CD8-positive, alpha-beta memory T cell (primary cell): ENCODE data around the gene CRY1. TPM values are rescaled to one million over a fixed set of nuclear protein-coding genes. Genes with fewer than 3 reads are reported as not detected.

Source experiments
- CTCF ChIA-PET: fragments of 350-600 bp; sonication (Branson Sonifier 250); formaldehyde crosslinking; loops from one replicate; lab custom pipeline; 2021; ENCODE audit warnings: antibody characterized with exemption; lab: Charles Lee
- POLR2A ChIA-PET: fragments of 350-600 bp; sonication (Branson Sonifier 250); formaldehyde crosslinking; loops from one replicate; lab custom pipeline; 2021; ENCODE audit warnings: antibody characterized with exemption; lab: Charles Lee
- DNase-seq, 5 donors: peaks; one replicate each; pipeline versions ENCODE4 v3.0.0 to v3.0.0-alpha.2; 2020 to 2022; ENCODE audit warnings: mixed read lengths in 1 of 5
- H3K27ac ChIP-seq: one replicate; pipeline ENCODE4 v1.7.0; 2013; ENCODE audit warnings: low read depth, mild to moderate bottlenecking, low read length, moderate library complexity
- H3K27me3 ChIP-seq: 2 replicates; pipeline ENCODE4 v1.7.0; 2013; ENCODE audit warnings: low read length, mild to moderate bottlenecking; ENCODE audit not compliant: insufficient read depth, poor library complexity, severe bottlenecking
- H3K36me3 ChIP-seq: 2 replicates; pipeline ENCODE4 v1.7.0; 2013; ENCODE audit warnings: mild to moderate bottlenecking, low read length, moderate library complexity; ENCODE audit not compliant: insufficient read depth
- H3K4me1 ChIP-seq: 2 replicates; pipeline ENCODE4 v1.7.0; 2013; ENCODE audit warnings: mild to moderate bottlenecking, low read length, moderate library complexity; ENCODE audit not compliant: insufficient read depth
- H3K4me3 ChIP-seq: 2 replicates; pipeline ENCODE4 v1.7.0; 2013; ENCODE audit warnings: mild to moderate bottlenecking, low read length
- H3K9me3 ChIP-seq: 2 replicates; pipeline ENCODE4 v1.7.0; 2013; ENCODE audit warnings: mild to moderate bottlenecking, low read length
- H3K27ac Mint-ChIP-seq, 8 donors: one replicate each; pipeline ENCODE4 v1.8.0; 2020 to 2021; ENCODE audit warnings: mixed read lengths in 8 of 8, mild to moderate bottlenecking in 6 of 8, inconsistent platforms in 3 of 8, moderate library complexity in 3 of 8
- H3K27me3 Mint-ChIP-seq, 2 donors: one replicate each; pipeline ENCODE4 v1.8.0; 2020 to 2021; ENCODE audit warnings: mixed read lengths in 2 of 2, mild to moderate bottlenecking in 1 of 2, moderate library complexity in 1 of 2
- H3K36me3 Mint-ChIP-seq, 3 donors: one replicate each; pipeline ENCODE4 v1.8.0; 2020 to 2021; ENCODE audit warnings: mixed read lengths in 3 of 3, inconsistent platforms in 1 of 3, mild to moderate bottlenecking in 1 of 3
- H3K4me1 Mint-ChIP-seq, 3 donors: one replicate each; pipeline ENCODE4 v1.8.0; 2020 to 2021; ENCODE audit warnings: mixed read lengths in 3 of 3, inconsistent platforms in 1 of 3, mild to moderate bottlenecking in 1 of 3
- H3K4me3 Mint-ChIP-seq, 7 donors: one replicate each; pipeline ENCODE4 v1.8.0; 2020 to 2021; ENCODE audit warnings: mixed read lengths in 7 of 7, mild to moderate bottlenecking in 6 of 7, moderate library complexity in 4 of 7, inconsistent platforms in 2 of 7
- H3K9me3 Mint-ChIP-seq, 5 donors: one replicate each; pipeline ENCODE4 v1.8.0; 2020 to 2022; ENCODE audit warnings: mixed read lengths in 5 of 5, mild to moderate bottlenecking in 3 of 5, moderate library complexity in 2 of 5, inconsistent platforms in 1 of 5
- polyA plus RNA-seq: library from polyadenylated mRNA; unstranded; fragments of 300-500 nt; fragmentation: Illumina TruSeq; gene quantifications from one replicate; pipeline ENCODE4 v1.2.3, GENCODE V29; 2021
- total RNA-seq, 2 experiments: library from RNA; stranded (reverse); gene quantifications; one replicate each; pipeline ENCODE4 v1.2.3, GENCODE V29; 2021

The CRY1 gene
- total and polyA plus RNA-seq, 3 experiments from 2014 or later = 29.0 to 38.8 (median 36.6) TPM

DNA sequence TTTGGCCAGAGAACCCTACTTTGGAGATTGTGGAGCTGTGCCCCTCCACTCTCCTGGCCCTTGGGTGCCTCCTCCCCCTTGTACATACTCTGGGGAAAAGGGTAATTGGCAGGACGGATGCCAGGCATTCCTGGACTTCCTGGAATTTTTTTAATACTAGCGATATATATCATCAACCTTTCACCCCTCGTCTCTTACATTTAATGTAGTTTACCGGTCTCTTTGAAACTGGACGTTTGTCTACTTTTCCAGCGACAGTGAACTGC, 767 bp upstream of the CRY1 start:
- no peak for DNase-seq
- ChIA-PET POLR2A (interaction anchor here (0.6 to 2.4 kb wide), 11 partner anchors 10 to 736 kb away, joined by 3 to 13 read pairs (median 3); partner anchors contain the start of genes MTERF2, POLR3B, PWP1 and TMEM263), CTCF (interaction anchor here (1.0 kb wide), 1 partner anchor 11 kb away, joined by 6 read pairs; no protein-coding TSS in a partner anchor)
- H3K4me3 Mint-ChIP-seq = no peak overlapping the region
- H3K27me3 ChIP-seq = no peaks in the 10 kb centered on the region
- H3K4me3 ChIP-seq = peak overlapping the region; percentile 68
- peak overlapping the region; percentile 99 for H3K27ac ChIP-seq
- no peaks in the 10 kb centered on the region for H3K9me3 Mint-ChIP-seq
- H3K36me3 Mint-ChIP-seq = peaks cover 0 to 6% (median 0%) of the 10 kb centered on the region in 3 donors
- H3K9me3 ChIP-seq = no peaks in the 10 kb centered on the region
- no peak overlapping the region for H3K27ac Mint-ChIP-seq
- no peaks in the 10 kb centered on the region for H3K36me3 ChIP-seq
- peaks cover 22% of the 10 kb centered on the region for H3K4me1 ChIP-seq
- H3K4me1 Mint-ChIP-seq = peaks cover 10 to 13% (median 10%) of the 10 kb centered on the region in 3 donors
- peaks cover 12 to 17% of the 10 kb centered on the region in 2 donors for H3K27me3 Mint-ChIP-seq

GRCh38 chr12:107092669-107093416, 506 bp downstream of the CRY1 start:
- no peaks in the 10 kb centered on the region for H3K9me3 ChIP-seq
- ChIA-PET POLR2A (interaction anchor here (0.6 to 2.4 kb wide), 7 partner anchors 12 to 592 kb away, joined by 3 to 13 read pairs (median 3); partner anchors contain the start of genes PWP1 and TMEM263), CTCF (interaction anchor here (0.8 to 1.9 kb wide), 4 partner anchors 12 to 137 kb away, joined by 3 to 10 read pairs (median 4); partner anchors contain the start of gene TMEM263)
- peak overlapping the region; percentile 68 for H3K4me3 ChIP-seq
- peak overlapping the region; percentile 99 for H3K27ac ChIP-seq
- Mint-ChIP-seq H3K4me1 (peaks cover 11 to 20% (median 18%) of the 10 kb centered on the region in 3 donors), H3K4me3 (no peak overlapping the region), H3K36me3 (peaks cover 0 to 6% (median 4%) of the 10 kb centered on the region in 3 donors), H3K27ac (no peak overlapping the region), H3K9me3 (no peaks in the 10 kb centered on the region), H3K27me3 (peaks cover 10 to 12% of the 10 kb centered on the region in 2 donors)
- DNase-seq = peak; percentile 67 to 87 (median 73)
- H3K27me3 ChIP-seq = no peaks in the 10 kb centered on the region
- H3K36me3 ChIP-seq = no peaks in the 10 kb centered on the region
- peaks cover 22% of the 10 kb centered on the region for H3K4me1 ChIP-seq

GRCh38 chr12:107091989-107092641, 1.2 kb downstream of the CRY1 start:
- peaks cover 1 to 7% (median 4%) of the 10 kb centered on the region in 3 donors for H3K36me3 Mint-ChIP-seq
- H3K4me3 Mint-ChIP-seq = no peak overlapping the region
- H3K4me1 Mint-ChIP-seq = peaks cover 13 to 25% (median 23%) of the 10 kb centered on the region in 3 donors
- POLR2A ChIA-PET = interaction anchor here (0.9 kb wide), 1 partner anchor 12 kb away, joined by 3 read pairs; no protein-coding TSS in a partner anchor
- Histone ChIP-seq H3K27ac (peak overlapping the region; percentile 99), H3K4me3 (peak overlapping the region; percentile 68), H3K27me3 (no peaks in the 10 kb centered on the region), H3K9me3 (no peaks in the 10 kb centered on the region), H3K4me1 (peaks cover 22% of the 10 kb centered on the region), H3K36me3 (no peaks in the 10 kb centered on the region)
- DNase-seq = peak in 3 of 5 donors; percentile 10 to 53 (median 52)
- no peak overlapping the region for H3K27ac Mint-ChIP-seq
- H3K27me3 Mint-ChIP-seq = peaks cover 3 to 7% of the 10 kb centered on the region in 2 donors
- CTCF ChIA-PET = interaction anchor here (1.3 to 1.9 kb wide), 2 partner anchors 13 to 136 kb away, joined by 3 to 10 read pairs; partner anchors contain the start of gene TMEM263
- H3K9me3 Mint-ChIP-seq = no peaks in the 10 kb centered on the region

- Mint-ChIP-seq H3K27ac (no peak overlapping the region), H3K9me3 (no peaks in the 10 kb centered on the region), H3K4me1 (peaks cover 19 to 31% (median 30%) of the 10 kb centered on the region in 3 donors), H3K36me3 (peaks cover 4 to 11% (median 7%) of the 10 kb centered on the region in 3 donors), H3K27me3 (peaks cover 0 to 6% of the 10 kb centered on the region in 2 donors), H3K4me3 (no peak overlapping the region)
- no peaks in the 10 kb centered on the region for H3K36me3 ChIP-seq
- ChIA-PET POLR2A (no interaction called here), CTCF (interaction anchor here (1.2 to 1.9 kb wide), 4 partner anchors 9 to 135 kb away, joined by 3 to 10 read pairs (median 4); partner anchors contain the start of gene TMEM263)
- H3K4me1 ChIP-seq = peaks cover 22% of the 10 kb centered on the region
- no peaks in the 10 kb centered on the region for H3K9me3 ChIP-seq
- H3K27ac ChIP-seq = no peak overlapping the region
- DNase-seq = no peak
- no peak overlapping the region for H3K4me3 ChIP-seq
- no peaks in the 10 kb centered on the region for H3K27me3 ChIP-seq
Observed at GRCh38 chr12:107091381-107091780, 2.0 kb downstream of the CRY1 start.

DNA sequence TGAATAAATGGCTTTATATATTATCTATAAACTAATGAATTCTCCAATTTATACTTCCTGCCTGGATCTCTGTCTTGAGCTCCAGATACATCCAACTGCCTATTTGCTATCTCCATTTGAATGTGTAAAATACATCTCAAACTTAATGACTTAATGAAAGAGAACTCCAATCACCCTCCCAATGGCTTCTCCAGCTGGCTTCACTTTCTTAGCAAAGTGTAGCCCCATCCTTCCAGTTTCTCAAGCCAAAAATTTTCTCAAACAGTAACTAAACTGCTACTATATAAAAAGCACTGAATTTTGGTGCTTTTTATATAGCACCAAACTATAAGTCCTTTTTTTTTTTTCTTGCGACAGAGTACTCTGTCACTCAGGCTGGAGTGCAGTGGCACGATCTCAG, 2.6 kb downstream of the CRY1 start:
- POLR2A ChIA-PET = no interaction called here
- H3K4me1 ChIP-seq = peaks cover 22% of the 10 kb centered on the region
- no peak overlapping the region for H3K27ac Mint-ChIP-seq

GRCh38 chr12:107088912-107089311, 4.4 kb downstream of the CRY1 start:
- Histone ChIP-seq H3K9me3 (no peaks in the 10 kb centered on the region), H3K27ac (no peak overlapping the region), H3K36me3 (no peaks in the 10 kb centered on the region), H3K4me1 (peaks cover 18% of the 10 kb centered on the region), H3K4me3 (no peak overlapping the region), H3K27me3 (no peaks in the 10 kb centered on the region)
- Mint-ChIP-seq H3K27me3 (peaks cover 0 to 4% of the 10 kb centered on the region in 2 donors), H3K9me3 (no peaks in the 10 kb centered on the region), H3K36me3 (peaks cover 7 to 15% (median 9%) of the 10 kb centered on the region in 3 donors), H3K4me1 (peaks cover 20 to 45% (median 30%) of the 10 kb centered on the region in 3 donors), H3K4me3 (no peak overlapping the region), H3K27ac (no peak overlapping the region)
- ChIA-PET CTCF (interaction anchor here (0.9 kb wide), 1 partner anchor 16 kb away, joined by 4 read pairs; no protein-coding TSS in a partner anchor), POLR2A (no interaction called here)
- DNase-seq = no peak

More for the DNA sequence above, 2.6 kb downstream of the CRY1 start:
- no peak for DNase-seq
- Mint-ChIP-seq H3K4me1 (peaks cover 21 to 35% (median 30%) of the 10 kb centered on the region in 3 donors), H3K9me3 (no peaks in the 10 kb centered on the region), H3K36me3 (peaks cover 4 to 14% (median 7%) of the 10 kb centered on the region in 3 donors), H3K27me3 (peaks cover 0 to 4% of the 10 kb centered on the region in 2 donors), H3K4me3 (no peak overlapping the region)
- Histone ChIP-seq H3K9me3 (no peaks in the 10 kb centered on the region), H3K36me3 (no peaks in the 10 kb centered on the region), H3K27me3 (no peaks in the 10 kb centered on the region), H3K4me3 (no peak overlapping the region), H3K27ac (no peak overlapping the region)
- CTCF ChIA-PET = interaction anchor here (1.1 to 1.8 kb wide), 4 partner anchors 10 to 517 kb away, joined by 4 to 18 read pairs (median 4); no protein-coding TSS in a partner anchor

- no peak overlapping the region for H3K27ac Mint-ChIP-seq
- Histone ChIP-seq H3K4me1 (peaks cover 6% of the 10 kb centered on the region), H3K4me3 (no peak overlapping the region), H3K27ac (no peak overlapping the region), H3K27me3 (no peaks in the 10 kb centered on the region), H3K36me3 (no peaks in the 10 kb centered on the region), H3K9me3 (no peaks in the 10 kb centered on the region)
- no peak for DNase-seq
- H3K27me3 Mint-ChIP-seq = peaks cover 0 to 7% of the 10 kb centered on the region in 2 donors
- peaks cover 5 to 10% (median 9%) of the 10 kb centered on the region in 5 donors for H3K9me3 Mint-ChIP-seq
- ChIA-PET POLR2A (no interaction called here), CTCF (interaction anchor here (1.1 kb wide), 1 partner anchor 18 kb away, joined by 3 read pairs; no protein-coding TSS in a partner anchor)
- peaks cover 10 to 12% (median 11%) of the 10 kb centered on the region in 3 donors for H3K36me3 Mint-ChIP-seq
- H3K4me3 Mint-ChIP-seq = peak overlapping the region in 1 of 7 donors; percentile 5
- peaks cover 22 to 55% (median 34%) of the 10 kb centered on the region in 3 donors for H3K4me1 Mint-ChIP-seq
Observed at GRCh38 chr12:107086314-107086713, 7.0 kb downstream of the CRY1 start.
